LNCAP (cell line): Measurements from ENCODE around the gene PRRG2.

ENCODE experiments used
- TF ChIP-seq, protein P1 (sequence below): fragments of 450-650 bp; IDR thresholded peaks from 2 replicates; pipeline ENCODE4 v1.5.1; 2017; ENCODE audit warnings: mild to moderate bottlenecking

Gene PRRG2

DNA sequence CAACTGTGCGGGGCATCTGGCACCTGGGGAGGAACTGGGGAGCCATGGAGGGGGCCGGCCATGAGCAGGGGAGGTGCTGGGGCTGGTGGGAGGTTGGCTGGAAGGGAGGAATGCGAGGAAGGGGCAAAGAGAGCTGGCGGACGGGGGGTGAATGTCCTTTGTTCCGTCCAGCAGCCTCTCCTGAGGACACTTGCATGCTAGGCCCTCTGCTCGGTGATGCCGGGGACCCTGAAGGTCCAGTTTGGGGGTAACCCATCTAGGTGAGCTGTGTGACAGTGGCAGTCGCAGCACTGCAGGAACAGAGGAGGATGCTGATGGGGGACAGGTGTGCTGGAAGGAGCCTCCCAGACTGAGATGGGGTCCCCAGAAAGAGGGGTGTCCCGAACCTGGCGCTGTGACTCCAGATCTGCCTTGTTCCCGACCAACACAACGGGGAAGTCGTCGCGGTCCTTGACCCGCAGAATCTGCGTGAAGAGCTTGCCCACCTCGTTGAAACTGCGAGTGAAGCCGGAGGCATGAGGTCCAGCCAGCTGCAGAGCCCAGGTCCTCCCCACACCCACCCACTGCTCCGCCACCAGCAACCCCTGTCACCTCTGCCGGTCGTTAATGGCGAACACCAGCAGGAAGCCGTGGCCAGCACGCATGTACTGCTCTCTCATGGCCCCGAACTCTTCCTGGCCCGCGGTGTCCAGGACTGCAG, 55.3 kb downstream of the PRRG2 start:
- TF ChIP-seq, protein P1, sequence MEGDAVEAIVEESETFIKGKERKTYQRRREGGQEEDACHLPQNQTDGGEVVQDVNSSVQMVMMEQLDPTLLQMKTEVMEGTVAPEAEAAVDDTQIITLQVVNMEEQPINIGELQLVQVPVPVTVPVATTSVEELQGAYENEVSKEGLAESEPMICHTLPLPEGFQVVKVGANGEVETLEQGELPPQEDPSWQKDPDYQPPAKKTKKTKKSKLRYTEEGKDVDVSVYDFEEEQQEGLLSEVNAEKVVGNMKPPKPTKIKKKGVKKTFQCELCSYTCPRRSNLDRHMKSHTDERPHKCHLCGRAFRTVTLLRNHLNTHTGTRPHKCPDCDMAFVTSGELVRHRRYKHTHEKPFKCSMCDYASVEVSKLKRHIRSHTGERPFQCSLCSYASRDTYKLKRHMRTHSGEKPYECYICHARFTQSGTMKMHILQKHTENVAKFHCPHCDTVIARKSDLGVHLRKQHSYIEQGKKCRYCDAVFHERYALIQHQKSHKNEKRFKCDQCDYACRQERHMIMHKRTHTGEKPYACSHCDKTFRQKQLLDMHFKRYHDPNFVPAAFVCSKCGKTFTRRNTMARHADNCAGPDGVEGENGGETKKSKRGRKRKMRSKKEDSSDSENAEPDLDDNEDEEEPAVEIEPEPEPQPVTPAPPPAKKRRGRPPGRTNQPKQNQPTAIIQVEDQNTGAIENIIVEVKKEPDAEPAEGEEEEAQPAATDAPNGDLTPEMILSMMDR = no peak

DNA sequence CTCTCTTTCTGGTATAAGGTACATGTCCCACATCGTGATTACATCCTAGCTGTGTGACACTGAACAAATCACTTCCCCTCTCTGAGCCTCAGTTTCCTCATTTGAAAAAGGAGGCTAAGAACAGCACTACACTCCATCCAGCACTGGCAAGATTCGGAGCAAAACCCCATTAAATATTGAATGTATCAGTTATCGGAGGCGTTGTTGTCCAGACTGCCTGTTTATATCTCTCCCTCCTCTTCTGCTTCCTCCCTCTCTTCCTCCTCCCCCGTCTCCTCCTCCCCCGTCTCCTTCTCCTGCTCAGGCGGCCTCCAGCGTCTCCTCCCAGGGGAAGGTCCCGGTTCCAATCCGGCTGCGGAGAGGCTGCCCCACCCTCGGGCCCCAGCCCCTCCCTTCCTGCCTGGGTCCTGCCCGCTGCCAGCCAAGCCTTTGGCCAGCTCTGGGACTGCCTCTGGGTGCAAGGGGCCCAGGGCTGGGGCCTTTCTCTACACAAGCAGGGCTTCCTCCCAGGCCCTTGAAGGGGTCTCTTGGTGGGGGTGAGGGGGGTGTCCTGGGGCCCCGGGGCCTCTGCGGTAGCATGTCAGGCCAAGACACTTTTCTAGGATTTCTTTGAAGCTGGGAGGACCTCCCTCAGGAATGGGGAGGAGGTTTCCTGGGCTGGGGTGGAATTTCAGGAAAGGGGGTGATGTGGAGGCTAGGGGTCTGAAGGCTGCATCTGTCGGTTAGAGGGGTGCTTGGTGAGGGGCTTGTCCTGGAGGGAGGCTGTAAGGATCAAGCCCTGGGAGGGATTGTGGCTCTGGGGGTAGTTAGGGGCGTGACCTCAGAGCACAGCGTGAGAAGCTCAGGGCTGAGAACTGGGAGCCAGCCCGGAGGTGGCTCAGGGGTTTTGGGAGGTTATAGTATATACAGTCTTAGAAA, 57.0 kb downstream of the PRRG2 start:
- TF ChIP-seq, protein P1 = no peak

DNA sequence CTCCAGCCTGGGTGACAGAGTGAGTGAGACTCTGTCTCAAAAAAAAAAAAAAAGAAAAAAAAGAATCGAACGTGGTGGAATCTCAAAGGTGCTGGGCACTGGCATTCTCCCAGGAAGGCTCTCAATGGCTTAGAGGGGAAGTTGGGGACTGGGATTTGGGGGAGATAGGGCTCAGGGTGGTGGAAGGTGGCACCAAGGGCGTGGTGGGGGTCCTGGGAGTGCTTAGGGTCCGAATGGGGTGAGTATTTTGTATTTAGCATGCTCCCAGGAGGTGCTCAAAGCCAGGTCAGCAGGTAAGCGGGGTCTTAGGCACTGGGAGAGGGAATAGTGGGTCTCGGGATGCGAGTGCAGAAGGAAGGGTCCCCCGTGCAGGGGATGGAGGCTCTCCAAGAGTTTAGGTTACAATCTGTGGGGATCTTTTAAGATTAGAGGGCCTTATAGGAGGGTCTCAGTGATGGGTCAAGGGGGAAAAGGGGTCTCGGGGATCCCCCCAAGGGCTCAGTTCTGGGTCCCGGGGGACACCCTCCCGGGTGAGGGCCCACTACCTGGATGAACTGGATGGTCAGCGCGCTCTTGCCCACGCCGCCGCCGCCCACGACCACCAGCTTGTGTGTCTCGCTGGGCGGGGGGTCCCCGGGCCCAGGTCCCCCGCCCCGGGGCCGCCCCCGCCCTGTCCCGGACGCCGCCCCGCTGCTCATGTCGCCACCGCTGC, 58.4 kb downstream of the PRRG2 start:
- TF ChIP-seq, protein P1 = no peak

DNA sequence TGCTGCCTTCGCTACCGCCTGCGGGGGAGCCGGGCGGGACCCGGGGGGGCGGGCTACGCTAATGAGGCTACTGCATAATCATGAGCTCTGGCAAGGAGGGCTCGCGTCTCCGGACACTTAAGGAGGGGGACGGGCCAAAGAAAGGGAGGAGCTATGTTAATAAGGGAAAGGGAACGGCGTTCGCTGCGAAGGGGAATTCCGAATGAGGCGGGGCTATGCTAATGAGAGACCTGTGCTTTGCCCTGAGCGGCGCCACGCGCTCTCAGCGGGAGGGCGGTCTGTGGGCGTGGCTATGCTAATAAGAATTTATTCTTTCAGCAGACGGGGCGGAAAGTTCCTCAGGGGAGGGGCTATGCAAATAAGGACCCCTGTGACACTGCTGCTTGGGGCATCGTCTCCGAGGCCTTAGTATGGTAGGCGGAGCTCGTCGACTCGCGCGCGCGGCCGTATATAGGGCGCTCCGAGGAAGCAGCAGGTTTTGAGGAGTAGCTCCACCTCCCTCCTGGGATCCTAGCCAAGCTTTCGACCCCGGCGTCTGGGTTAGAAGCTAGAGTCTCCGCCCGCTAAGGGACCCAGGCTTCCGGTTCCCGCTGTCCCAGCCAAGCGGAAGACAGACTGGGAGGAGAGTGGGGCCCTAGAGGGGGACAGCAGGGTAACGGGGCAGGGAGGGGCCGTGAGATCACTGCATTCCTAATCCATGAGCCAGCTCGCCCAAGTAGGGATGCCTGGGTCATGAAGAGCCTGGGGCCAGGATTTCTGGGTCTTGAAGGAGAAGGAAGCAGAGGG, 59.2 kb downstream of the PRRG2 start, which contains the start of gene RRAS:
Gene RRAS (minus strand): TSS at position 31 of the 786 bp plus-strand sequence. CDS start 45 bp downstream, outside the sequence.
- TF ChIP-seq, protein P1 = no peak
